ENCODE results near the gene IER3. TPM values are rescaled to one million over a fixed set of nuclear protein-coding genes. Genes with fewer than 3 reads are reported as not detected.

The IER3 gene
- total and polyA plus RNA-seq, 2 of the 13 experiments (the other 11 are each of a cell fraction or from before 2014, with no cell fraction given) = 51.1 to 131 TPM

- no peak for TF ChIP-seq ZBTB4 (CRISPR knock-in tag; IDR thresholded peaks at IDR 0.05; ENCODE audit: borderline replicate concordance)
- TF ChIP-seq DZIP1 (CRISPR knock-in tag; IDR thresholded peaks at IDR 0.05) = no peak
- no peak for TF ChIP-seq CREB1 (IDR thresholded peaks at IDR 0.05)
- no peak for TF ChIP-seq CREB1 (CRISPR knock-in tag; IDR thresholded peaks at IDR 0.05)
- TF ChIP-seq ZNF343 (CRISPR knock-in tag; IDR thresholded peaks at IDR 0.05) = no peak
Measured at GRCh38 chr6:30703821-30704220, 40.5 kb downstream of the IER3 start (continued).

- in situ Hi-C loops (cut with HindIII; ENCODE audit: extremely low pct_ligation_motif_present, low pct_unique_long_range_greater_than_20kb) (no loop called here), intact Hi-C loops (cut with micrococcal nuclease; ENCODE audit: unreplicated experiment) (no loop called here)
- H3K9me3 ChIP-seq (ENCODE audit: low read length) = no peaks in the 10 kb centered on the region
- ChIA-PET POLR2A (interaction anchor here (0.8 to 1.8 kb wide), 3 partner anchors 8 to 14 kb away, joined by 3 to 18 read pairs (median 4); partner anchors contain the start of genes MDC1 and NRM), CTCF (ENCODE audit: low intra/inter-chr PET ratio, low total read pairs) (no interaction called here)
- H3K27ac ChIP-seq (ENCODE audit: extremely low read length, insufficient read depth, low read length) = no peak overlapping the region
- no TSS peak for BruUV-seq (replicated peaks)
- FAIRE-seq (no peak), DNase-seq (ENCODE audit: low spot score) (no peak), ATAC-seq (no peak)
- H2AFZ ChIP-seq (ENCODE audit: low read length) = no peak overlapping the region
- H3K4me2 ChIP-seq (ENCODE audit: low read depth, low read length) = no peak overlapping the region
- peaks cover 2 to 47% of the 10 kb centered on the region in 2 experiments for H3K36me3 ChIP-seq (replicated peaks in 1 of 2; ENCODE audit: control insufficient read depth in 1 of 2, insufficient read depth in 2 of 2, low read length in 2 of 2)
- no peaks in the 10 kb centered on the region for H3K27me3 ChIP-seq (ENCODE audit: control insufficient read depth in 1 of 2, insufficient read depth in 2 of 2, low read length in 2 of 2)
- H3K4me1 ChIP-seq (ENCODE audit: insufficient read depth, low read length) = peaks cover 12% of the 10 kb centered on the region; the same call in 1 of the 2 replicates
- WGBS (ENCODE audit: low lambda C conversion rate) = over 99% methylated on average over 8 of the region's 10 CpGs
- no peak overlapping the region for H3K9ac ChIP-seq (ENCODE audit: insufficient read depth, low read depth, low read length)
- H4K20me1 ChIP-seq (ENCODE audit: insufficient read depth, low read length) = no peaks in the 10 kb centered on the region
- no peaks in the 10 kb centered on the region for H3K79me2 ChIP-seq (ENCODE audit: insufficient read depth, low read length)
- no peak overlapping the region for H3K4me3 ChIP-seq (replicated peaks in 1 of 3; ENCODE audit: insufficient read depth in 1 of 3, low read depth in 2 of 3, low read length in 3 of 3)
- no peak for TF ChIP-seq REL (CRISPR knock-in tag; conservative IDR thresholded peaks at IDR 0.05)
- no peak for TF ChIP-seq ZNF512B (CRISPR knock-in tag; IDR thresholded peaks at IDR 0.05; ENCODE audit: borderline replicate concordance)
Measured at GRCh38 chr6:30703011-30703410, 41.3 kb downstream of the IER3 start.
